Hematopoietic multipotent progenitor cell treated with erythropoietin and hydrocortisone succinate and interleukin-3 and kit ligand, for 4 days (in vitro differentiated cells): ENCODE data around the gene PRKAG2.
A peak's percentile ranks its signal among the peaks of the same experiment; 100 is the strongest.

Experiments
- DNase-seq: peaks from one replicate; pipeline ENCODE4 v3.0.0-alpha.2; 2015

PRKAG2 gene

GRCh38 chr7:151813997-151814396, 62.9 kb downstream of the PRKAG2 start:
- no peak for DNase-seq

GRCh38 chr7:151813445-151813844, 63.5 kb downstream of the PRKAG2 start:
- no peak for DNase-seq

GRCh38 chr7:151812967-151813366, 63.9 kb downstream of the PRKAG2 start:
- no peak for DNase-seq

- DNase-seq, result peak; percentile 48
Measured at GRCh38 chr7:151810441-151811232, 66.3 kb downstream of the PRKAG2 start.

- DNase-seq, result no peak
Measured at GRCh38 chr7:151809864-151810170, 67.1 kb downstream of the PRKAG2 start.

- no peak for DNase-seq
Measured at GRCh38 chr7:151809146-151809863, 67.6 kb downstream of the PRKAG2 start.

- peak; percentile 15 for DNase-seq
Measured at GRCh38 chr7:151808400-151809145, 68.3 kb downstream of the PRKAG2 start.

GRCh38 chr7:151807846-151808245, 69.1 kb downstream of the PRKAG2 start:
- no peak for DNase-seq

- no peak for DNase-seq
Measured at GRCh38 chr7:151806952-151807775, 69.8 kb downstream of the PRKAG2 start.

- peak; percentile 79 for DNase-seq
Measured at GRCh38 chr7:151806204-151806603, 70.7 kb downstream of the PRKAG2 start.

- DNase-seq, result no peak
Measured at GRCh38 chr7:151805191-151805590, 71.7 kb downstream of the PRKAG2 start.

GRCh38 chr7:151804756-151805155, 72.2 kb downstream of the PRKAG2 start:
- DNase-seq, result no peak

GRCh38 chr7:151803841-151804240, 73.1 kb downstream of the PRKAG2 start:
- no peak for DNase-seq

- DNase-seq, result no peak
Measured at GRCh38 chr7:151802469-151802846, 74.5 kb downstream of the PRKAG2 start.

GRCh38 chr7:151801782-151802468, 75.0 kb downstream of the PRKAG2 start:
- DNase-seq, result no peak

- no peak for DNase-seq
Measured at GRCh38 chr7:151801291-151801690, 75.6 kb downstream of the PRKAG2 start.

- no peak for DNase-seq
Measured at GRCh38 chr7:151800861-151801260, 76.1 kb downstream of the PRKAG2 start.

GRCh38 chr7:151800391-151800790, 76.5 kb downstream of the PRKAG2 start:
- no peak for DNase-seq

GRCh38 chr7:151799506-151799905, 77.4 kb downstream of the PRKAG2 start:
- no peak for DNase-seq

- no peak for DNase-seq
Measured at GRCh38 chr7:151798851-151799448, 78.0 kb downstream of the PRKAG2 start.

- DNase-seq, result peak; percentile 53
Measured at GRCh38 chr7:151797667-151798307, 79.1 kb downstream of the PRKAG2 start.
